Prostate gland (tissue), 2 donors: Measurements from ENCODE around the gene NKX2-1. TPM values are rescaled to one million over a fixed set of nuclear protein-coding genes. Genes with fewer than 3 reads are reported as not detected.
A peak's percentile ranks its signal among the peaks of the same experiment; 100 is the strongest.

Experiments
- DNase-seq: peaks from one replicate; pipeline ENCODE4 v3.0.0-alpha.2; 2019; ENCODE audit warnings: low spot score
- H3K27ac ChIP-seq, 2 donors: fragments of 200-600 bp; sonication (generic); 2 replicates each; pipeline ENCODE4 v1.5.1; 2017 to 2019
- H3K27me3 ChIP-seq: fragments of 200-600 bp; sonication (generic); replicated peaks from 2 replicates; pipeline ENCODE4 v1.5.1; 2019; ENCODE audit not compliant: insufficient read depth
- H3K36me3 ChIP-seq, 2 donors: fragments of 200-600 bp; sonication (generic); 1 replicate in 1 of 2; 2 replicates in 1 of 2; pipeline versions ENCODE4 v1.5.1 to v1.8.1; 2017 to 2019
- H3K4me1 ChIP-seq: fragments of 200-600 bp; sonication (generic); replicated peaks from 2 replicates; pipeline ENCODE4 v1.5.1; 2019
- H3K4me3 ChIP-seq, 2 donors: fragments of 200-600 bp; sonication (generic); 2 replicates each; pipeline ENCODE4 v1.5.1; 2017 to 2019
- H3K9me3 ChIP-seq: fragments of 200-600 bp; sonication (generic); 2 replicates; pipeline ENCODE4 v1.5.1; 2017
- CTCF ChIP-seq, 4 experiments: fragments of 200-600 bp in 2 of 4; fragments of 450-650 bp in 2 of 4; sonication (generic) in 2 of 4; IDR thresholded peaks; 1 replicate in 3 of 4; 2 replicates in 1 of 4; pipeline ENCODE4 v1.5.1; 2016 to 2019; ENCODE audit warnings: antibody characterized with exemption in 4 of 4, mild to moderate bottlenecking in 2 of 4, moderate library complexity in 2 of 4
- POLR2A ChIP-seq: fragments of 450-650 bp; IDR thresholded peaks from one replicate; pipeline ENCODE4 v1.6.1; 2016; ENCODE audit warnings: antibody characterized with exemption, mild to moderate bottlenecking
- POLR2AphosphoS5 ChIP-seq: sonication (generic); formaldehyde crosslinking; IDR thresholded peaks from one replicate; pipeline ENCODE4 v1.6.1; 2017; ENCODE audit warnings: antibody characterized with exemption
- WGBS: methylation state at CpG from one replicate; pipeline ENCODE4 v1.1.5; 2018; 5-methylcytosine and 5-hydroxymethylcytosine counted together
- intact Hi-C: fragments of 100-400 bp; cut with DNase I; formaldehyde crosslinking; loops from one replicate; pipeline ENCODE4 v1.14.2; 2022
- total RNA-seq, 2 donors: library from RNA; depleted of rRNA; stranded (reverse); fragments of >200 nt; gene quantifications; one replicate each; pipeline ENCODE4 v1.1.0, GENCODE V29; 2016

Gene NKX2-1
- total RNA-seq, 2 donors from 2014 or later, result not detected

DNA sequence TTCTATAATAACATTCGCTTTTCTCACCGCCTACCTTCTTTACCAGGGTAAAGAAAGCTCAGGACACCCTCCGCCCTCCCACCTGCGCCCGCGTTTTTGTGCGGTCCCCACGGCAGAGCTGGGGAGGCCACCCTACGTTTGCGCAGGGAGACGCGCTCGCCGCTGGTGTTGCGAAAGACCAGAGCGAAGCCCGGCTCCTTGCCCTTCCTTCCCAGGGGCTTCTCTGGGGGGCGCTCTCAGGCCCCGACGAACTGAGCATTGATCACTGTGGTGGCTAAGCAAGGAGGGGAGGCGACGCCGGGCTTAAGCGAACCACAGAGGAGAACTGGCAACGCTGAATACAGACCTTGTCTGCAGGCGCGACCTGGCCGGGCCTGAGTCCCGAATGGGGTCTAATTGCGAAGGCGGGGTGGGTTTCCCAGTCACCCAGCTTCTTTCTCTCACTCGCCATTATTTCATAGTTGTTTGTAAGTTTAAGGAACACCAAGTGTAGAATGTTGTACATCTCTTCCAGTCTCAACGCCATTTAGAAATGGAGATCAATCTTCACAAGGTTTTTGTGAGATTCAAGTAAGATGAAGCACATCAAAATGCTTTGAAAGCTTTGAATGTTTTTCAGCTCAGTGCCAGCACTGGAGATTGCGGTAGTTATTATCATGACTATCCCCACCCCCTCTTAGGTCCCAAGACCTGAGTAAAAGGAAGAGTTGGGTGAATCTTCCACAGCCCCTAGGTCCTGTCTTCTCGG is 1.7 kb upstream of the NKX2-1 start:
- DNase-seq, result no peak
- H3K27ac ChIP-seq, result no peak overlapping the region
- peaks cover 91% of the 10 kb centered on the region for H3K27me3 ChIP-seq
- no peak overlapping the region for H3K4me3 ChIP-seq
- TF ChIP-seq CTCF (IDR thresholded peaks at IDR 0.05), result no peak
- no peak for TF ChIP-seq POLR2A
- no peak for TF ChIP-seq POLR2AphosphoS5
- intact Hi-C loops, result no loop called here
- no peaks in the 10 kb centered on the region for H3K36me3 ChIP-seq
- no peaks in the 10 kb centered on the region for H3K9me3 ChIP-seq
- peaks cover 12% of the 10 kb centered on the region for H3K4me1 ChIP-seq
- 12% methylated on average over 35 of the region's 35 CpGs for WGBS

- Histone ChIP-seq H3K9me3 (no peaks in the 10 kb centered on the region), H3K36me3 (no peaks in the 10 kb centered on the region), H3K4me3 (no peak overlapping the region), H3K27ac (no peak overlapping the region), H3K27me3 (peaks cover 91% of the 10 kb centered on the region), H3K4me1 (peaks cover 12% of the 10 kb centered on the region)
- 3% methylated on average over 63 of the region's 63 CpGs for WGBS
- no peak for DNase-seq
- TF ChIP-seq POLR2AphosphoS5 (no peak), POLR2A (no peak), CTCF (IDR thresholded peaks at IDR 0.05) (peak in 1 of 4 experiments; percentile 16)
- intact Hi-C loops, result no loop called here
These were observed 831 bp upstream of the NKX2-1 start for GRCh38 chr14:36520601-36521525.

DNA sequence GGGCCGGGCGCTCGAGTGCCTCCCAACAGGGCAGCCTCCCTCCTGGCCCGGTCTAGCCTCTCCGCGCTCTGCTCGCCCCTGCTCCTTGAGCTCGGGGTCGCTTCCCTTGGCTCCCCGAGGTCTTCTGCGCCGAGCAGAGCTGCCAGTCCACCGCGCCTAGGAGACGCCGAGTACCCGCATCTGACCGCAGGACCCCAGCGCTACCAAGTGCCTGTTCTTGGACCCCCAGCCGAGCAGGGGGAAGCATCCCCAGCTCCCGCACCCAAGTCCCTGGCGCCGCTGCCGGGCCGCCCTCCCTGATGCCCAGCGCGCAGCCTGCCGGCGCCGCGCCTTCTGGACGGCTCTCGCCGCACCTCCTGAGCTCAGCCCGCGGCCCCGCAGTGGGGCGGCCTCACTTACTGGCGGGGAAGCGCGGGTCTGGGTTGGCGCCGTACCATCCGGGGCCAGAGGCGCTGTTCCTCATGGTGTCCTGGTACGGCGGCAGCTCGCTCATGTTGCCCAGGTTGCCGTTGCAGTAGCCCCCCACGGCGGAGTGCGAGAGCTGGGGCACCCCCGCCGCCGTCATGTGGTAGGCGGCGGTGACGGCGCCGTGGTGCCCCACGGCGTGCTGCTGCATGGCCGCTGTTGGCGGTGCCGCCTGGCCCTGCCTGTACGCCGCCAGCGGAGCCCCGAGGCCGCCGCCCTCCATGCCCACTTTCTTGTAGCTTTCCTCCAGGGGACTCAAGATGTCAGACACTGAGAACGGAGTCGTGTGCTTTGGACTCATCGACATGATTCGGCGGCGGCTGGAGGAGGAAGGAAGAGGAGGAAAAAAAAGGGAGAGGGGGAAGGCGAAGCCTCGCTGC is 1.2 kb downstream of the NKX2-1 start:
- intact Hi-C loops, result no loop called here

More for the DNA sequence above, 1.2 kb downstream of the NKX2-1 start:
- Histone ChIP-seq H3K4me3 (peak overlapping the region; percentile 11 to 14), H3K9me3 (no peaks in the 10 kb centered on the region), H3K36me3 (no peaks in the 10 kb centered on the region), H3K27ac (no peak overlapping the region), H3K4me1 (peaks cover 12% of the 10 kb centered on the region), H3K27me3 (peaks cover 89% of the 10 kb centered on the region)
- TF ChIP-seq POLR2AphosphoS5, result no peak
- no peak for TF ChIP-seq POLR2A
- TF ChIP-seq CTCF (IDR thresholded peaks at IDR 0.05), result no peak
- WGBS, result 4% methylated on average over 56 of the region's 79 CpGs
- no peak for DNase-seq
